HCT116 (cell line): ENCODE measurements around the gene LINGO1. TPM values are rescaled to one million over a fixed set of nuclear protein-coding genes. Genes with fewer than 3 reads are reported as not detected.

ENCODE experiments used
- CEBPB ChIP-seq: IDR thresholded peaks from 2 replicates; pipeline ENCODE4 v1.6.1; 2012; ENCODE audit warnings: low read depth
- EZH2 ChIP-seq: fragments of 200-600 bp; sonication (generic); IDR thresholded peaks from 2 replicates; pipeline ENCODE4 v1.6.1; 2017; ENCODE audit warnings: antibody characterized with exemption, mixed run types
- FOSL1 ChIP-seq: IDR thresholded peaks from 2 replicates; pipeline ENCODE4 v1.6.1; 2012; ENCODE audit warnings: low read depth
- JUND ChIP-seq: IDR thresholded peaks from 2 replicates; pipeline ENCODE4 v1.6.1; 2012
- RAD21 ChIP-seq: IDR thresholded peaks from 2 replicates; pipeline ENCODE4 v1.6.1; 2012; ENCODE audit warnings: low read depth, mild to moderate bottlenecking
- ZNF274 ChIP-seq: fragments of 200-500 bp; sonication (Bioruptor generic); IDR thresholded peaks from 2 replicates; pipeline ENCODE4 v1.6.1; 2014; ENCODE audit warnings: mild to moderate bottlenecking, low read depth, low read length, inconsistent platforms
- total RNA-seq: library from RNA; stranded (reverse); gene quantifications from one replicate; pipeline ENCODE4 v1.2.1, GENCODE V29; 2021; ENCODE audit not compliant: unreplicated experiment
- TF ChIP-seq, protein P1 (sequence below): IDR thresholded peaks from 2 replicates; pipeline ENCODE4 v1.6.1; 2012; ENCODE audit warnings: low read depth
- TF ChIP-seq, protein P2 (sequence below): IDR thresholded peaks from 2 replicates; pipeline ENCODE4 v1.6.1; 2012
- TF ChIP-seq, protein P3 (sequence below): IDR thresholded peaks from 2 replicates; pipeline ENCODE4 v1.6.1; 2012
- TF ChIP-seq, protein P4 (sequence below): IDR thresholded peaks from 2 replicates; pipeline ENCODE4 v1.6.1; 2011; ENCODE audit warnings: mild to moderate bottlenecking, low read length, moderate library complexity; ENCODE audit not compliant: insufficient replicate concordance; ENCODE audit errors: extremely low read depth

The LINGO1 gene
- total RNA-seq, 1 experiment from 2014 or later = 15.6 TPM

DNA sequence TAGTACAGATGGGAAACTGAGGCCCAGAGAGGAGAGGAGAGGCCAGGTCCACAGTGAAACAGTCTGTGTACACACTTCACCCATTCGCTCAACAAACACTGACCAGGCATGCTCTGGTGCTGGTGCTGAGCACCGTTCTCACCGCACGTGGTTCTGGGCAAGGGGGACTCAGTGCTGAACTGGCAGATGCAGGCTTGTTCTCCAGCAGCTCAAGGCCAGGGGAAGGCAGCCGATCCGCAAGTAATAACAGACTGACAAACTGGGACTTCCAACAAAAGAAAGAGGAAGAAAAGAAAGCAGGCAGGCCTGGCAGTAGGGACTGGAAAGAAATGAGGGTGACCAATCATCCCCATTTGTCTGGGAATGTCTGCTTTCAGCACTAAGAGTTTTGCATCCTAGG, 25.6 kb upstream of the LINGO1 start (continued):
- TF ChIP-seq, protein P1, sequence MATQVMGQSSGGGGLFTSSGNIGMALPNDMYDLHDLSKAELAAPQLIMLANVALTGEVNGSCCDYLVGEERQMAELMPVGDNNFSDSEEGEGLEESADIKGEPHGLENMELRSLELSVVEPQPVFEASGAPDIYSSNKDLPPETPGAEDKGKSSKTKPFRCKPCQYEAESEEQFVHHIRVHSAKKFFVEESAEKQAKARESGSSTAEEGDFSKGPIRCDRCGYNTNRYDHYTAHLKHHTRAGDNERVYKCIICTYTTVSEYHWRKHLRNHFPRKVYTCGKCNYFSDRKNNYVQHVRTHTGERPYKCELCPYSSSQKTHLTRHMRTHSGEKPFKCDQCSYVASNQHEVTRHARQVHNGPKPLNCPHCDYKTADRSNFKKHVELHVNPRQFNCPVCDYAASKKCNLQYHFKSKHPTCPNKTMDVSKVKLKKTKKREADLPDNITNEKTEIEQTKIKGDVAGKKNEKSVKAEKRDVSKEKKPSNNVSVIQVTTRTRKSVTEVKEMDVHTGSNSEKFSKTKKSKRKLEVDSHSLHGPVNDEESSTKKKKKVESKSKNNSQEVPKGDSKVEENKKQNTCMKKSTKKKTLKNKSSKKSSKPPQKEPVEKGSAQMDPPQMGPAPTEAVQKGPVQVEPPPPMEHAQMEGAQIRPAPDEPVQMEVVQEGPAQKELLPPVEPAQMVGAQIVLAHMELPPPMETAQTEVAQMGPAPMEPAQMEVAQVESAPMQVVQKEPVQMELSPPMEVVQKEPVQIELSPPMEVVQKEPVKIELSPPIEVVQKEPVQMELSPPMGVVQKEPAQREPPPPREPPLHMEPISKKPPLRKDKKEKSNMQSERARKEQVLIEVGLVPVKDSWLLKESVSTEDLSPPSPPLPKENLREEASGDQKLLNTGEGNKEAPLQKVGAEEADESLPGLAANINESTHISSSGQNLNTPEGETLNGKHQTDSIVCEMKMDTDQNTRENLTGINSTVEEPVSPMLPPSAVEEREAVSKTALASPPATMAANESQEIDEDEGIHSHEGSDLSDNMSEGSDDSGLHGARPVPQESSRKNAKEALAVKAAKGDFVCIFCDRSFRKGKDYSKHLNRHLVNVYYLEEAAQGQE = no peak
- TF ChIP-seq RAD21 (no peak), EZH2 (no peak), ZNF274 (no peak), FOSL1 (no peak), CEBPB (no peak), JUND (no peak)
- TF ChIP-seq, protein P2, sequence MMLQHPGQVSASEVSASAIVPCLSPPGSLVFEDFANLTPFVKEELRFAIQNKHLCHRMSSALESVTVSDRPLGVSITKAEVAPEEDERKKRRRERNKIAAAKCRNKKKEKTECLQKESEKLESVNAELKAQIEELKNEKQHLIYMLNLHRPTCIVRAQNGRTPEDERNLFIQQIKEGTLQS = no peak
- TF ChIP-seq, protein P3, sequence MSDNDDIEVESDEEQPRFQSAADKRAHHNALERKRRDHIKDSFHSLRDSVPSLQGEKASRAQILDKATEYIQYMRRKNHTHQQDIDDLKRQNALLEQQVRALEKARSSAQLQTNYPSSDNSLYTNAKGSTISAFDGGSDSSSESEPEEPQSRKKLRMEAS = no peak
- TF ChIP-seq, protein P4, sequence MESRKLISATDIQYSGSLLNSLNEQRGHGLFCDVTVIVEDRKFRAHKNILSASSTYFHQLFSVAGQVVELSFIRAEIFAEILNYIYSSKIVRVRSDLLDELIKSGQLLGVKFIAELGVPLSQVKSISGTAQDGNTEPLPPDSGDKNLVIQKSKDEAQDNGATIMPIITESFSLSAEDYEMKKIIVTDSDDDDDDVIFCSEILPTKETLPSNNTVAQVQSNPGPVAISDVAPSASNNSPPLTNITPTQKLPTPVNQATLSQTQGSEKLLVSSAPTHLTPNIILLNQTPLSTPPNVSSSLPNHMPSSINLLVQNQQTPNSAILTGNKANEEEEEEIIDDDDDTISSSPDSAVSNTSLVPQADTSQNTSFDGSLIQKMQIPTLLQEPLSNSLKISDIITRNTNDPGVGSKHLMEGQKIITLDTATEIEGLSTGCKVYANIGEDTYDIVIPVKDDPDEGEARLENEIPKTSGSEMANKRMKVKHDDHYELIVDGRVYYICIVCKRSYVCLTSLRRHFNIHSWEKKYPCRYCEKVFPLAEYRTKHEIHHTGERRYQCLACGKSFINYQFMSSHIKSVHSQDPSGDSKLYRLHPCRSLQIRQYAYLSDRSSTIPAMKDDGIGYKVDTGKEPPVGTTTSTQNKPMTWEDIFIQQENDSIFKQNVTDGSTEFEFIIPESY = no peak
